CD4-positive, alpha-beta T cell treated with Interleukin-6 at 100 ng/mL for 8 hours (primary cell): ENCODE measurements around the gene DYRK3.
"Not testable (repeated sequence)": the region's sequence is repeated elsewhere in the genome, so short reads cannot be mapped to it uniquely, and the experiment has no call there.

Experiments
- DNase-seq: peaks from one replicate; pipeline ENCODE4 v3.0.0-alpha.2; 2020; ENCODE audit warnings: mixed read lengths, low spot score

Gene DYRK3

GRCh38 chr1:206635080-206635977, at the start of gene DYRK3:
Gene DYRK3, plus strand, starts transcription at chr1:206635536. Its CDS starts 168 bp downstream, at chr1:206635704.
- peak; percentile 86 for DNase-seq

GRCh38 chr1:206586501-206587445, 48.6 kb upstream of the DYRK3 start:
- no peak for DNase-seq

- no peak for DNase-seq
Measured at GRCh38 chr1:206587904-206588303, 47.4 kb upstream of the DYRK3 start.

- no peak for DNase-seq
Measured at GRCh38 chr1:206588492-206588891, 46.8 kb upstream of the DYRK3 start.

- no peak for DNase-seq
Measured at GRCh38 chr1:206589206-206589605, 46.1 kb upstream of the DYRK3 start.

GRCh38 chr1:206590025-206590758, 45.1 kb upstream of the DYRK3 start:
- peak; percentile 79 for DNase-seq

GRCh38 chr1:206591226-206591625, 44.1 kb upstream of the DYRK3 start:
- no peak for DNase-seq

GRCh38 chr1:206591696-206592095, 43.6 kb upstream of the DYRK3 start:
- DNase-seq = no peak

- no peak for DNase-seq
Measured at GRCh38 chr1:206593351-206593925, 41.9 kb upstream of the DYRK3 start.

- DNase-seq = no peak
Measured at GRCh38 chr1:206595581-206596318, 39.6 kb upstream of the DYRK3 start.

- DNase-seq = no peak
Measured at GRCh38 chr1:206596319-206596666, 39.0 kb upstream of the DYRK3 start.

GRCh38 chr1:206600527-206600926, 34.8 kb upstream of the DYRK3 start:
- DNase-seq = no peak

GRCh38 chr1:206604861-206605260, 30.5 kb upstream of the DYRK3 start:
- no peak for DNase-seq

GRCh38 chr1:206606867-206607266, 28.5 kb upstream of the DYRK3 start:
- DNase-seq = no peak

- DNase-seq = peak; percentile 52
Measured at GRCh38 chr1:206608108-206608698, 27.1 kb upstream of the DYRK3 start.

- no peak for DNase-seq
Measured at GRCh38 chr1:206609229-206609991, 25.9 kb upstream of the DYRK3 start.

GRCh38 chr1:206612129-206612876, 23.0 kb upstream of the DYRK3 start, which contains the start of gene EIF2D:
Gene EIF2D, minus strand, starts transcription at chr1:206612465. Its CDS starts 123 bp downstream, at chr1:206612342.
- DNase-seq = peak; percentile 93

GRCh38 chr1:206626396-206626795, 8.9 kb upstream of the DYRK3 start:
- DNase-seq = not testable (repeated sequence)

GRCh38 chr1:206628916-206629315, 6.4 kb upstream of the DYRK3 start:
- no peak for DNase-seq
